ENCODE results near the gene MRLN.

MRLN gene

DNA sequence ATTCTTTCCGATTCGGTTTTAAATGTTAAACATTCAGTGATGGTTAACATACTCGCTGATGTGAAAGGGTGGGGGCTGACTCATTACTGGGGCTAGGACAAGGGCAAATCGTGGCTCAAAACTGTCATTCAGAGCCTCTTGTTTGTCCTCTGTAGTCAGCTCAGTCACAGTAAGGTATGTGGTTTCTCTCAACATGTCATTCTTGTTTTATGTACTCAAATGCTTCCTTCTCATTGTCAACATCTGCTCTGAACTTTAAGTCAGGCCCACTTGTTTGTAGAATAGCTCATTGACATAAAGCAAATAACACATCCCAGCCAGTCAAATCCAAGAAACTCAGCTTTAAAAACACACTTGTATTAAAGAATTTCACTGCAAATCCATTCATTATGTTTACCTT lies 50.9 kb downstream of the MRLN start:
- DNase-seq: no peak

GRCh38 chr10:59700709-59701108 lies 52.5 kb downstream of the MRLN start:
- DNase-seq: no peak

- no peak for DNase-seq
Observed at GRCh38 chr10:59698326-59698725, 54.9 kb downstream of the MRLN start.

GRCh38 chr10:59695637-59696036 lies 57.6 kb downstream of the MRLN start:
- DNase-seq: no peak

DNA sequence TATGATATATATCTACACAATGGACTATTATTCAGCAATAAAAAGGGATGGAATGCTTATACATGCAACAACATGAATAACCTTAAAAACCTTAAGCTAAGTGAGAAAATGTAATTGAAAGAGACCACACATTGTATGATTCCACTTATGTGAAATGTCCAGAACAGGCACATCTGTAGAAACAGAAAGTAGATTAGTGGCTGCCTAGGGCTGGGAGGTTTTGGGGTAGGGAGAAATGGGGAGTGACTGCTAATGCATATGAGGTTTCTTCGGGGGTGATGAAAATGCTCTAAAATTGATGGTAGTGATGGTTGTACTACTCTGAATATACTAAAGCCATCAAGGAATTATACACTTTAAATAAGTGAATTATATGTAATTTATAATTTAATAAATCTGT lies 58.3 kb downstream of the MRLN start:
- no peak for DNase-seq

DNA sequence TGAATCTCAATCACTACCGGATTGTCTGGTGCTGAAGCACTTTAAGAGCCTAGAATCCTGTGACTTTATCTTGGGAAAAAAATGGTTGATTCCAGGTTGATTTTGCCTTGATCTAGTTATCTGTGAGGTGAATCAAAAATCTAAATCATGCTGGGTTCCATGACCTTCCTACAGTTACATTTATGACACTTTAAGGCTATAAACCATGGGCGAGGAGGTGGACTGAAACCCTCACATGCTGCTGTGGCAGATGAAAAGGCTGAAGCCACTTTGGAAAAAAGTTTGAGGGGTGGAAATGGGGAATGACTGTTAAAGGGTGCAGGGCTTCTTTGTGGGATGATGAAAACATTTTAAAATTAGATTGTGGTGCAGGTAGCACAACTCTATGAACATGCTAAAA lies 61.1 kb downstream of the MRLN start:
- no peak for DNase-seq

DNA sequence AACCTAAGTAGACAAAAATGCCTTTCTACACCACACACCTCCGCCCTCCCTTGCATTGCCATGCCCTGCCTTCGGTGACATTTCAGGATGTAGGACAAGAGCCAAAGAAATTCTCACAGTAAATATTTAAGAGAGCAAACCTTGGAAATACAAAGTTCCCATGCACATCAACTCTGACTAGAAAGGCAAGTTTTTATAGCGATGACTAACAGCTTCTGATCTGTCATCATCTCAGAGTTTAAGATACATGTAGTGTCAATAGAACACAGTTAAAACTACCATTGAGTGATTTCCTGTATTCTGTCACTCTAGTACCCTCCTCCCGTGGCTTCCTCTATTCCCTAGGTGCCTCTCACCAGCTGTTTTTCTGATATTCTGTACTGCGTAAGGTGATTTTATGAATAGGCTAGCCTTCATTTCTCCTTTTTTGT lies 64.3 kb downstream of the MRLN start:
- no peak for DNase-seq

DNA sequence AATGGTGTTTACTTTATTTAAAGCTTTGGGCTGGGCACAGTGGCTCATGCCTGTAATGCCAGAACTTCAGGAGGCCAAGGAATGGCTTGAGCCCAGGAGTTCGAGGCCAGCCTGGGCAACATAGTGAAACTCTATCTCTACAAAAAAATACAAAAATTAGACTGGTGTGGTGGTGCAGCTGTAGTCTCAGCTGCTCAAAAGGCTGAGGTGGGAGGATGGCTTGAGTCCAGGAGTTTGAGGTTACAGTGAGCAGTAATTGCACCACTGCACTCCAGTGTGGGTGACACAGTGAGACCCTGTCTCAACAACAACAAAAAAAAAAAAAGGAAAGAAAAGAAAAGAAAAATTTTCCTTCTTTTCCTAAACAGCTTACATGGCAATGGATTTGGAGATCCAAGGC lies 65.6 kb downstream of the MRLN start:
- DNase-seq: no peak
